ENCODE measurements around the gene PI4KA.

DNA sequence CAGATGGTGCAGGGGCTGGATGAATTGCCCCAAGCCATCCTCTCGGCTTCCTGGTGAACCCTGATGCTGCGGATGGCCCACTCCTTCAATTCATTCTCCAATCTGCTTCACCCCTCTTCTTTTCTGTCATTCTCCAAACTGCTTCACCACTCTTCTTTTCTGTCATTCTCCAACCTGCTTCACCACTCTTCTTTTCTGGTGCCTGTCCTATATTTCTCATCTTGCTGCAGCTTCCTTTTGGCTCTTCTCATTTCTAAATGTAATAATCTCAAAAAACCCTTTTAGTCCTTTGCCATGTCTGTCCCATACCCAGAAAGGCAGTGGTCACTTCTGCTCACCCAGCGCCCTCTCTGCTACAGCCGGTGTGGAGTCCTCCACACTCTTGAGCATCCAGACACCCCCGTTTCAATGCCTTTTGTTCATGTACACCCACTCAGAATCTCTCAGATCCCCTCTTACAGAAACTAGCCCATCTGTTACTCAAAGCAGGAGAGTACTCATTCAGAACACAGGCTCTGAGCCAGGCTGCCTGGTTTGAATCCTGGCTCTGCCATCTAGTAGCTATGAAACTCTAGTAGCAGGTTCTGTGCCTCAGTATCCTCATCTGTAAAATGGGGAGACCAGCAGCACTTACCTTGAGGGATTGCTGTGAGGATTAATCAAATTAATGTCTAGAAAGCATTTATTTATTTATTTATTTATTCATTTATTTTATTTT, 69.8 kb downstream of the PI4KA start:
- TF ChIP-seq CTCF (IDR thresholded peaks at IDR 0.05; ENCODE audit: low read depth, low read length, missing input control) (no peak), MAX (IDR thresholded peaks at IDR 0.05) (no peak), TAF1 (conservative IDR thresholded peaks at IDR 0.05) (no peak), NR2F2 (IDR thresholded peaks at IDR 0.05) (no peak), EGR1 (IDR thresholded peaks at IDR 0.05; ENCODE audit: low read depth in 2 of 2) (no peak), YY1 (IDR thresholded peaks at IDR 0.05) (no peak), GABPA (IDR thresholded peaks at IDR 0.05 in 1 of 2, conservative IDR thresholded peaks at IDR 0.05 in 1 of 2) (no peak), RAD21 (IDR thresholded peaks at IDR 0.05) (no peak)
- TF ChIP-seq, protein P1, sequence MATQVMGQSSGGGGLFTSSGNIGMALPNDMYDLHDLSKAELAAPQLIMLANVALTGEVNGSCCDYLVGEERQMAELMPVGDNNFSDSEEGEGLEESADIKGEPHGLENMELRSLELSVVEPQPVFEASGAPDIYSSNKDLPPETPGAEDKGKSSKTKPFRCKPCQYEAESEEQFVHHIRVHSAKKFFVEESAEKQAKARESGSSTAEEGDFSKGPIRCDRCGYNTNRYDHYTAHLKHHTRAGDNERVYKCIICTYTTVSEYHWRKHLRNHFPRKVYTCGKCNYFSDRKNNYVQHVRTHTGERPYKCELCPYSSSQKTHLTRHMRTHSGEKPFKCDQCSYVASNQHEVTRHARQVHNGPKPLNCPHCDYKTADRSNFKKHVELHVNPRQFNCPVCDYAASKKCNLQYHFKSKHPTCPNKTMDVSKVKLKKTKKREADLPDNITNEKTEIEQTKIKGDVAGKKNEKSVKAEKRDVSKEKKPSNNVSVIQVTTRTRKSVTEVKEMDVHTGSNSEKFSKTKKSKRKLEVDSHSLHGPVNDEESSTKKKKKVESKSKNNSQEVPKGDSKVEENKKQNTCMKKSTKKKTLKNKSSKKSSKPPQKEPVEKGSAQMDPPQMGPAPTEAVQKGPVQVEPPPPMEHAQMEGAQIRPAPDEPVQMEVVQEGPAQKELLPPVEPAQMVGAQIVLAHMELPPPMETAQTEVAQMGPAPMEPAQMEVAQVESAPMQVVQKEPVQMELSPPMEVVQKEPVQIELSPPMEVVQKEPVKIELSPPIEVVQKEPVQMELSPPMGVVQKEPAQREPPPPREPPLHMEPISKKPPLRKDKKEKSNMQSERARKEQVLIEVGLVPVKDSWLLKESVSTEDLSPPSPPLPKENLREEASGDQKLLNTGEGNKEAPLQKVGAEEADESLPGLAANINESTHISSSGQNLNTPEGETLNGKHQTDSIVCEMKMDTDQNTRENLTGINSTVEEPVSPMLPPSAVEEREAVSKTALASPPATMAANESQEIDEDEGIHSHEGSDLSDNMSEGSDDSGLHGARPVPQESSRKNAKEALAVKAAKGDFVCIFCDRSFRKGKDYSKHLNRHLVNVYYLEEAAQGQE (IDR thresholded peaks at IDR 0.05) = no peak
- TF ChIP-seq, protein P2, sequence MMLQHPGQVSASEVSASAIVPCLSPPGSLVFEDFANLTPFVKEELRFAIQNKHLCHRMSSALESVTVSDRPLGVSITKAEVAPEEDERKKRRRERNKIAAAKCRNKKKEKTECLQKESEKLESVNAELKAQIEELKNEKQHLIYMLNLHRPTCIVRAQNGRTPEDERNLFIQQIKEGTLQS (IDR thresholded peaks at IDR 0.05) = no peak

Measured in liver (tissue), 3 donors.